Right ventricle myocardium superior (tissue), 1 donor: ENCODE data around the gene MNS1. TPM values are rescaled to one million over a fixed set of nuclear protein-coding genes. Genes with fewer than 3 reads are reported as not detected.
"Not testable (repeated sequence)": the region's sequence is repeated elsewhere in the genome, so short reads cannot be mapped to it uniquely, and the experiment has no call there.

Experiments
- ATAC-seq: fragments of 200-7000 bp; cut with Tn5 transposase; one replicate; pipeline ENCODE4 v1.9.1; 2020; ENCODE audit warnings: mild to moderate bottlenecking; ENCODE audit not compliant: poor library complexity
- DNase-seq: peaks from one replicate; pipeline ENCODE4 v3.0.0-alpha.2; 2020
- intact Hi-C: fragments of 100-400 bp; cut with DNase I; formaldehyde crosslinking; loops from one replicate; pipeline ENCODE4 v1.11.2; 2022
- long read RNA-seq: library from polyadenylated mRNA; unstranded; transcript quantifications from one replicate; pipeline ENCODE4 v2.0.0, GENCODE V29; 2021
- total RNA-seq: library from RNA; stranded (reverse); fragmentation: NEBNext Ultra II Directional; extraction: Animal tissue kit (Norgen Biotek cat#: 25700); gene quantifications from one replicate; pipeline ENCODE4 v1.2.1, GENCODE V29; 2021
- donor health status: DM: no; HTN: yes; CAD: no; lungs with severe emphysema.

Gene MNS1, protein sequence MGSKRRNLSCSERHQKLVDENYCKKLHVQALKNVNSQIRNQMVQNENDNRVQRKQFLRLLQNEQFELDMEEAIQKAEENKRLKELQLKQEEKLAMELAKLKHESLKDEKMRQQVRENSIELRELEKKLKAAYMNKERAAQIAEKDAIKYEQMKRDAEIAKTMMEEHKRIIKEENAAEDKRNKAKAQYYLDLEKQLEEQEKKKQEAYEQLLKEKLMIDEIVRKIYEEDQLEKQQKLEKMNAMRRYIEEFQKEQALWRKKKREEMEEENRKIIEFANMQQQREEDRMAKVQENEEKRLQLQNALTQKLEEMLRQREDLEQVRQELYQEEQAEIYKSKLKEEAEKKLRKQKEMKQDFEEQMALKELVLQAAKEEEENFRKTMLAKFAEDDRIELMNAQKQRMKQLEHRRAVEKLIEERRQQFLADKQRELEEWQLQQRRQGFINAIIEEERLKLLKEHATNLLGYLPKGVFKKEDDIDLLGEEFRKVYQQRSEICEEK
- total RNA-seq, result 0.94 TPM
- long read RNA-seq, partial matches to known transcripts, result 0 of 1 reads
- long read RNA-seq, other reads (novel, unspliced or antisense), result 1 of 1 reads

DNA sequence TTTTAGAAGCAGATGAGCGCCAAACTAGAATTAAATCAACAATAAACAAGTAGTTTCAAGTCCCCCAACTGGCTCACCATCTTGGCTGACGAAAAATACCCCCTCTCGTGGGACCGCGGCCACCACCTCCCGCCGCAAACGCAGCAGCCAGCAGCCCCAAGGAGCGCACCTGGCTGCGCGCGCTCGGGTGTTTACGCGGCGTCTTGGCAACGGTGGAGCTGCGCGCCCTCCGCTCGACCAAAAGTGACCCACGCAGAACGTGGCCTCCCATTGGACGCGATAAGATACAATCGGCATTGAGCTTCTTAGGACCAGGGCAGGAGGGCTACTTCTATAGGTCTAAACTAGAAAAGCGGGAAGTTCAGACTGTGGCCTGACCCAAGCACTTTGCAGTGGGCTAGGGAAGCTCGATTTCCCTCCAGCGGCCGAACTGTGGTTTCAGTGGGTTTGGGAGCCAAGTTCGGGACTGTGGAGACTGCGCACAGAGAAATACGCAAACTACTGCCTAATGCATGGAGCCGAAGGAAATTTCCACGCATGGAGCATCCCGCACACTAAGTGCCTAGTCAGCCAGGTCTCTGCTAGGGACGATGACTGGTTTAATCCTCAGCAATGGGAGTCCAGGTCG, at the start of gene MNS1:
TSS of gene MNS1 (minus strand) at position 245 of the 628 bp plus-strand sequence. CDS start at position 80, 165 bp downstream.
- peak; percentile 92 for DNase-seq
- peak; percentile 100 for ATAC-seq
- intact Hi-C loops, result no loop called here

DNA sequence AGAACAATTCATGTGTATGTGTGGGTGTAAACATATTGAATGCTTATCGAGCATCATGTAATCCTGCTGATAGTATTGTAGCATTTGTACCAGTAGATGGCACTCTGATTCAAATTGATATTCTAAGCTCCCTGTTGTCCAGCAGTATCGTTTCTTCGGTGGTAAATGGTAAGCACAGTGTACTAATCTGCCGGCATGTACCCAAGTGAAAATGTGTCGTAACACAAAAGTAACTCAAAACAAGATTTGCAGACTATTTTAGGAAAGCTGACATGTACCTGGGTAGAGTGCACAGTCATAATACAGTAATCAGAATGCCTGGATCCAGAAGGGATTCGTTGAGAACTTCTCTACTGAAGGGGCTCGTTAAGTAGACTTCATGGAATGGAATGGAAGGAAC, 31.7 kb upstream of the MNS1 start:
- no peak for DNase-seq
- intact Hi-C loops, result loop anchor here (10.0 kb wide), 2 partner anchors 368 to 808 kb away; no protein-coding TSS in a partner anchor
- ATAC-seq, result peak; percentile 82

GRCh38 chr15:56495533-56495932, 30.6 kb upstream of the MNS1 start:
- intact Hi-C loops, result loop anchor here (10.0 kb wide), 2 partner anchors 369 to 809 kb away; no protein-coding TSS in a partner anchor
- no peak for DNase-seq
- no peak for ATAC-seq

DNA sequence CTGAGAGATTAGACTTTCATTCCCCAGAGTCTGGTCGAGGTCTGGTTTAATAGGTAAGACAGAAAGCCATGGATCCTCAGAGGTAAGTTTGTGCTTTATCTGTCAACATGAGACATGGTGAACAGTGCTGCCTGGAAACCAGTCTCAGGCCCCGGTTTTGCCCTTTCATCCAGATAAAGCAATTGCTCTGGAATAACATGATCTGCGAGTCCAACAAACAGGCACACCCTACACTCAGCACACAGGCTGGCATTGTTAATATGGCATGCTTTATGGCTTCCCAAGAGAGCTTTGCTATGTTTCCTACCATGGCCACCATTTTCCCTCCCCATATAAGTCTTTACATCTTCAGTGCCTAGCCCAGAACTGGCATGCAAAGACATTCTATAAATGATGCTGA, 30.1 kb upstream of the MNS1 start:
- no peak for ATAC-seq
- no peak for DNase-seq
- intact Hi-C loops, result loop anchor here (10.0 kb wide), 2 partner anchors 370 to 810 kb away; no protein-coding TSS in a partner anchor

DNA sequence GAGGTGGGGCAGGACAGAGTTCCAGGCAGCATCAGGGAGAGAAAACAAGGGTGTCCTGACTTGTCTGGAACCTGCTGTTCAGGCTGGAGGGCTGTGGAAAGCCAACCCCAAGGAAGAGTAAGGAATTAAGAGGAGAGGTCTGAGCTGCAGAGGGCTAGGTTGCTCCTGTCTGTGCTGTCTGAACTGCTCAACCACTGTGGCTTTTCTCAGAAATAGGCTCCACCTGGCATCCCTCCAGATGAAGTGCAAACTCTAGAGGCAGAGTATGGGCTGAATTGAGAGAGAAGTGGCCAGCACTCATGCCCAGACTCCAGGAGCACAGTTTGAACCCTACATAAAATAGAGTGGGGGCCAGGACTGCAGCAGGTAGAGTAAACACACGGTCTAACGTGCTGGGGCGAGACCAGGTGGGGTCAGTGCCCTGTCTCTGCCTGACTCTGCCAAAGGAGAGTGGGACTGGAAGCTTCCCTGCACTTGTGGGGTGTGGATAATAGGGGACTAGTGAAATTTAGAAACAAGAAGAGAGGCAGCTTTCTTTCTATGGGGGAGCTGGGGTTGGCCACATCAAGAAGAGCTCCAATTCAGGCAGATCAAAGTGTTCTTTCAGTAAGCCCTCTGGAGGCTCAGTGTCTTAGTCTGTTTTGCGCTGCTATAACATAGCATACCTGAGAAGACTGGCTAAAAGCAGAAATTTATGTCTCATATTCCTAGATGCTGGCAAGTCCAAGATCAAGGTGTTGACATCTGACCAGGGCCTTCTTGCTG, 28.0 kb upstream of the MNS1 start:
- intact Hi-C loops, result loop anchor here (5.0 to 10.0 kb wide), 3 partner anchors 372 to 812 kb away; no protein-coding TSS in a partner anchor
- ATAC-seq, result no peak
- DNase-seq, result no peak

DNA sequence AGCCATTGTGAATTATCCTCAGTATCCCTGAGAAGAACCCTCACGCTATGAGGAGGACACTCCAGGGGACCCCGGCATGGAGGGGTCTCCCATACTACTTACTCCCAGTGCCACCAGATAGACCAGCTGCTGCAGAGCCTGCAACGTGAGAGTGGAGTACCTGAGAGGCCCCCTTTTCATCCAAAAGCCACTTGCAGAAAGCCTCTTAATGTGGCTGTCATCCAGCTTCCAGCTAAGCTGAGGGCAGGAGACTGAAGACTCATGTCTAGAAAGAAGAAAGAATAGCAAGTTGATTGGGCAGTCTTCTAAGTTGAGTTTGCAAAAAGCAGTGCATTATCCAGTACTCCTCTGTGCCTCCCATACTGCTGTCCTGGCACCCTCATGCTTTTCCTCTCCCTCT, 27.3 kb upstream of the MNS1 start:
- ATAC-seq (no peak), DNase-seq (no peak)
- intact Hi-C loops, result loop anchor here (5.0 to 10.0 kb wide), 3 partner anchors 373 to 813 kb away; no protein-coding TSS in a partner anchor

GRCh38 chr15:56491110-56491722, 26.3 kb upstream of the MNS1 start:
- peak; percentile 66 for DNase-seq
- peak; percentile 71 for ATAC-seq
- intact Hi-C loops, result loop anchor here (5.0 to 10.0 kb wide), 3 partner anchors 374 to 814 kb away; no protein-coding TSS in a partner anchor

- ATAC-seq, result no peak
These were observed 25.5 kb upstream of the MNS1 start for GRCh38 chr15:56490461-56490860.

GRCh38 chr15:56486206-56486605, 21.3 kb upstream of the MNS1 start:
- ATAC-seq, DNase-seq, intact Hi-C loops: not testable (repeated sequence)

More at GRCh38 chr15:56490461-56490860, 25.5 kb upstream of the MNS1 start:
- no peak for DNase-seq
- intact Hi-C loops, result loop anchor here (5.0 to 10.0 kb wide), 3 partner anchors 374 to 814 kb away; no protein-coding TSS in a partner anchor

GRCh38 chr15:56485426-56485825, 20.5 kb upstream of the MNS1 start:
- DNase-seq, ATAC-seq, intact Hi-C loops: not testable (repeated sequence)

- intact Hi-C loops, result no loop called here
- no peak for DNase-seq
- ATAC-seq, result no peak
These were observed 19.4 kb upstream of the MNS1 start for GRCh38 chr15:56484287-56484686.

DNA sequence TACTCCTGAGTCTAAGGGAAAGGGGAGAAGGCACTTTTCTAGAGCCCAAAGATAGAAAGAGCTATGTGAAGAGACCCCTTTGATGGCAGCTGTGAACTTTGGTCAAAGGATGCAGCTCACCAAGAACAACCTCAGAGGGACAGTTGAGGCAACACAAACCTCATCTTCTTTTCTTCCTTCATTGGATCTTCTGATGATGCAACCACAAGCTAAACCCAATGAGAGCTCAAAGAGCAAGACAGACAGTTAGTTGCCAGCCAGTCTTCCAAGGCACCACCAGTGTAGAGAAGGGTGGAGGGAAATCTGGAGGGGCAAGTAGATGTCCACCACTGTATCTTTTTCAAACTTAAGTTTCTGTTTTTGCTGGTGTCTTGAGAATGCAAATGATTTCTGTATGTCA, 10.4 kb upstream of the MNS1 start:
- intact Hi-C loops, result no loop called here
- ATAC-seq (no peak), DNase-seq (no peak)

GRCh38 chr15:56473017-56473416, 8.1 kb upstream of the MNS1 start:
- no peak for ATAC-seq
- intact Hi-C loops, result no loop called here
- DNase-seq, result no peak

DNA sequence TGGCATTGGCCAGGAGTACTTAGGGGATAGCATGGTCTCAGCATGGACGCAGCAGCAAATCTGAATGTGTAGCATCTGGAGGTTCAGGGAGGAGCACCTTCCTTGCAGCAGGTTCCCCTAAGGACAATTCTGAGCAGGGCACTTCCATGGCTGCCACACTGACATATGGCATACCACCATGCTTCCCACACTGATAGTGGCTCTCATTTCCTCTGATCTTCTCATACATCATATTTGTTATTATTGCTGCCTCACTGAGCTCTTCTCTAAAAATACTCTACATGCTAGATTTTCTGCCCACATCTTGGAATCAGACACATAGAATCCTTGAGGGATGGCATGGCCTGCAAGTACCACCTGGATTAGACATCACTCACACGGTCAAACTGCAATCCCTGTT, 7.3 kb upstream of the MNS1 start:
- ATAC-seq, result no peak
- intact Hi-C loops, result no loop called here

DNA sequence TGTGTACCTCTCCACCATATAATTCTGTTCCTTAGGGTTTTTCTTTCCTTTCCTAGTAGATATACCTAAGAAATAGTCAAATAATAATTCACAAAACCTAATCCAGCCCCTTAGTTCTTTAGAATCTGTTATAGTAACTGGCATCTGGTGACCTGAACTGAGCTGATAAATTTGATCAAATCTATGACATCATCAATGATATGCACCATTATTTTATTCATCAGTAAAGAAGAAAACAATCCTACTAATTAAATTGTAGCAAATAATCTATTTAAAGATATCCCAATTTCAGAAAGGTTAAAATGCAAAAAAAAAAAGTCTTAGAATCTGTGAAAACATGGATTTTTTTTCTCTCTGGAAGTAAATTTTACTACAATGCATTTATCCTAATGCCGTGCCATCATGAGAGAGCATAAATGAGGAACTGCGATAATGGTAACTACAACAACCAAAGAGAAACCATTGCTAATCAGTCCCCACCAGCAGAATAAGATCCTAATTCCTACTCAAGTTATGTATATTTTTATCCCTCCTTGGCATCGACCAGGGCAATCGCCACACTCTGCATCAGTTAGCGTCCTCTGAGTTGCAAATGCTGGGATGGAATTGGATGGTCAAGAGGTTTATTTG, 6.6 kb upstream of the MNS1 start:
- ATAC-seq (no peak), DNase-seq (no peak)
- intact Hi-C loops, result no loop called here

More for the DNA sequence above, 7.3 kb upstream of the MNS1 start:
- no peak for DNase-seq

GRCh38 chr15:56469483-56469882, 4.5 kb upstream of the MNS1 start:
- intact Hi-C loops, result no loop called here
- DNase-seq (no peak), ATAC-seq (no peak)

DNA sequence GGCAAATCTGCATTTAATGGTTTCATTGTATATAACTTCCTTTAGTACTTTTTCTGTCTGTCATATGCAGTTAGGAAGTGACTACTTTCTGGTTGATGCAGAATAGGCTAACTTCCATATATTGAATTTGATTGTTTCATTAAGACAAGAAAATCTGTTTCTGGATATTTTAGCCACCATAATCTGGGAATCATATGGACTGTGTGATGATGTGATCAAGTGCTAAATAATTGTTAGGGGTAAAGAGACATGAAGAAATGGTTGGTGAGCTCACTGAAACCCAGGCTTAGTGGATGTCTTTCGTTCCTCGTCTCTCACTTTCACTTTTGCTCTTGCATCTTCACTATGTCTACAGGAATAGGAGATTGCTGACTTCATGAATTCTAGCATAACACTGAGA, 3.5 kb upstream of the MNS1 start:
- intact Hi-C loops, result no loop called here
- DNase-seq (no peak), ATAC-seq (no peak)

DNA sequence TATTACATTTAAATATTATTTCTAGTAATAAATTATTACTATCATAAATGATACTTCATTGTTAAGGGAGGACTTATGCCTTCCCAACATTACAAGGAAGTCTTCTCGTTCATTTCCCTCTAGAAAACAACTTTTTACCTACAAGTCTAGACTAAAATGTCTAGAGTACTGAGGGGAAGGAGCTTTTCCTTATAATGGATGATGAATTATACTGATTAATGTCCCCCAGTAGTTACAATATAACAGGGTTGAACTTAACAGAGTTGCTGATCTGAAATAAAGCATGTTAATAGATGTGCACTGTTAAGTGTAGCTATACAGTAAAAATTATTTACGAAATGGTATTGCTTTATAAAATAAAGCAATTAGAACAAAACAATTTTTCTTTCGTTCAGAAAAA, 2.7 kb upstream of the MNS1 start:
- DNase-seq (no peak), ATAC-seq (no peak)
- intact Hi-C loops, result no loop called here
